PC-9 (cell line): ENCODE results near the gene EP400.

Source experiments
- EZH2 ChIP-seq: fragments of 200-600 bp; sonication (generic); IDR thresholded peaks from 2 replicates; pipeline ENCODE4 v1.8.0; 2017; ENCODE audit warnings: antibody characterized with exemption, low read depth
- TF ChIP-seq, protein P1 (sequence below): fragments of 200-600 bp; sonication (generic); conservative IDR thresholded peaks from 2 replicates; pipeline ENCODE4 v1.6.1; 2017; ENCODE audit warnings: mixed run types, antibody characterized with exemption, mild to moderate bottlenecking, moderate library complexity

DNA sequence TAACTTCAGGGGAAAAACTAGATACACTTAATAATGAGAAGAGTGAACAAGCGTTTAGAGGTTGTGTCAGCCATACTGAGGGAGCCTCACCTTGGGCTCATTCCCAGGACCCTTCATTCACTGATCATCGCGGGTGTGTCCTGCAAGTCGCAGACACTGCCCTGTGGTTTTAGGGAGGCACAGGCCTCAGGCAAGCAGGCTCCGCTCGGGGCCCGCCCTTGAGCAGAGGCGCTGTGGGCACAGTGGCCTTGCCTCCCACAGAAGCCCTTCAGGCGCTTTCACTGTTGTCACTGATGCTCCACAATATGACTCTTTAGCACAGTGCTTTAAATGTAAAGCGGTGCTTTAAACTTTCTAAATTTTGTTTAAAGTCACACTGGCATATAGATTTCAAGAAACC is 127.0 kb downstream of the EP400 start:
- TF ChIP-seq, protein P1, sequence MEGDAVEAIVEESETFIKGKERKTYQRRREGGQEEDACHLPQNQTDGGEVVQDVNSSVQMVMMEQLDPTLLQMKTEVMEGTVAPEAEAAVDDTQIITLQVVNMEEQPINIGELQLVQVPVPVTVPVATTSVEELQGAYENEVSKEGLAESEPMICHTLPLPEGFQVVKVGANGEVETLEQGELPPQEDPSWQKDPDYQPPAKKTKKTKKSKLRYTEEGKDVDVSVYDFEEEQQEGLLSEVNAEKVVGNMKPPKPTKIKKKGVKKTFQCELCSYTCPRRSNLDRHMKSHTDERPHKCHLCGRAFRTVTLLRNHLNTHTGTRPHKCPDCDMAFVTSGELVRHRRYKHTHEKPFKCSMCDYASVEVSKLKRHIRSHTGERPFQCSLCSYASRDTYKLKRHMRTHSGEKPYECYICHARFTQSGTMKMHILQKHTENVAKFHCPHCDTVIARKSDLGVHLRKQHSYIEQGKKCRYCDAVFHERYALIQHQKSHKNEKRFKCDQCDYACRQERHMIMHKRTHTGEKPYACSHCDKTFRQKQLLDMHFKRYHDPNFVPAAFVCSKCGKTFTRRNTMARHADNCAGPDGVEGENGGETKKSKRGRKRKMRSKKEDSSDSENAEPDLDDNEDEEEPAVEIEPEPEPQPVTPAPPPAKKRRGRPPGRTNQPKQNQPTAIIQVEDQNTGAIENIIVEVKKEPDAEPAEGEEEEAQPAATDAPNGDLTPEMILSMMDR = no peak
- no peak for TF ChIP-seq EZH2
